HepG2 (cell line): ENCODE results near the gene POP7.

Source experiments
- ELF1 ChIP-seq: sonication (generic); formaldehyde crosslinking; IDR thresholded peaks from 2 replicates; pipeline ENCODE4 v1.4.0; 2020; ENCODE audit warnings: missing genetic modification reagents
- MZF1 ChIP-seq: sonication (generic); formaldehyde crosslinking; IDR thresholded peaks from 2 replicates; pipeline ENCODE4 v1.8.1; 2023; ENCODE audit warnings: mild to moderate bottlenecking, missing genetic modification reagents, borderline replicate concordance
- ZNF24 ChIP-seq: fragments of 450-650 bp; IDR thresholded peaks from 2 replicates; pipeline ENCODE4 v1.6.1; 2017; ENCODE audit warnings: antibody characterized with exemption, mild to moderate bottlenecking
- TF ChIP-seq, protein P1 (sequence below): sonication (generic); formaldehyde crosslinking; IDR thresholded peaks from 2 replicates; pipeline ENCODE4 v1.5.0; 2020; ENCODE audit warnings: mild to moderate bottlenecking, missing genetic modification reagents, moderate library complexity

DNA sequence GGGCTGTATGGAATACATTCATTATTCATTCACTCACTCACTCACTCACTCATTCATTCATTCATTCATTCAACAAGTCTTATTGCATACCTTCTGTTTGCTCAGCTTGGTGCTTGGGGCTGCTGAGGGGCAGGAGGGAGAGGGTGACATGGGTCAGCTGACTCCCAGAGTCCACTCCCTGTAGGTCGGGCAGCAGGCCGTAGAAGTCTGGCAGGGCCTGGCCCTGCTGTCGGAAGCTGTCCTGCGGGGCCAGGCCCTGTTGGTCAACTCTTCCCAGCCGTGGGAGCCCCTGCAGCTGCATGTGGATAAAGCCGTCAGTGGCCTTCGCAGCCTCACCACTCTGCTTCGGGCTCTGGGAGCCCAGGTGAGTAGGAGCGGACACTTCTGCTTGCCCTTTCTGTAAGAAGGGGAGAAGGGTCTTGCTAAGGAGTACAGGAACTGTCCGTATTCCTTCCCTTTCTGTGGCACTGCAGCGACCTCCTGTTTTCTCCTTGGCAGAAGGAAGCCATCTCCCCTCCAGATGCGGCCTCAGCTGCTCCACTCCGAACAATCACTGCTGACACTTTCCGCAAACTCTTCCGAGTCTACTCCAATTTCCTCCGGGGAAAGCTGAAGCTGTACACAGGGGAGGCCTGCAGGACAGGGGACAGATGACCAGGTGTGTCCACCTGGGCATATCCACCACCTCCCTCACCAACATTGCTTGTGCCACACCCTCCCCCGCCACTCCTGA, 16.7 kb downstream of the POP7 start:
- TF ChIP-seq ELF1 (CRISPR knock-in tag) (no peak), ZNF24 (peak; percentile 87), MZF1 (CRISPR knock-in tag) (no peak)
- TF ChIP-seq, protein P1, sequence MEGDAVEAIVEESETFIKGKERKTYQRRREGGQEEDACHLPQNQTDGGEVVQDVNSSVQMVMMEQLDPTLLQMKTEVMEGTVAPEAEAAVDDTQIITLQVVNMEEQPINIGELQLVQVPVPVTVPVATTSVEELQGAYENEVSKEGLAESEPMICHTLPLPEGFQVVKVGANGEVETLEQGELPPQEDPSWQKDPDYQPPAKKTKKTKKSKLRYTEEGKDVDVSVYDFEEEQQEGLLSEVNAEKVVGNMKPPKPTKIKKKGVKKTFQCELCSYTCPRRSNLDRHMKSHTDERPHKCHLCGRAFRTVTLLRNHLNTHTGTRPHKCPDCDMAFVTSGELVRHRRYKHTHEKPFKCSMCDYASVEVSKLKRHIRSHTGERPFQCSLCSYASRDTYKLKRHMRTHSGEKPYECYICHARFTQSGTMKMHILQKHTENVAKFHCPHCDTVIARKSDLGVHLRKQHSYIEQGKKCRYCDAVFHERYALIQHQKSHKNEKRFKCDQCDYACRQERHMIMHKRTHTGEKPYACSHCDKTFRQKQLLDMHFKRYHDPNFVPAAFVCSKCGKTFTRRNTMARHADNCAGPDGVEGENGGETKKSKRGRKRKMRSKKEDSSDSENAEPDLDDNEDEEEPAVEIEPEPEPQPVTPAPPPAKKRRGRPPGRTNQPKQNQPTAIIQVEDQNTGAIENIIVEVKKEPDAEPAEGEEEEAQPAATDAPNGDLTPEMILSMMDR, result no peak
